GM19455 (cell line): ENCODE data around the gene SORCS3.

Source experiments
- ATAC-seq: cut with Tn5 transposase; IDR thresholded peaks from one replicate; pipeline ENCODE4 v1.9.1; 2021; ENCODE audit not compliant: unreplicated experiment

Gene SORCS3

GRCh38 chr10:105073999-105074398 lies 432.9 kb downstream of the SORCS3 start:
- ATAC-seq, result no peak

DNA sequence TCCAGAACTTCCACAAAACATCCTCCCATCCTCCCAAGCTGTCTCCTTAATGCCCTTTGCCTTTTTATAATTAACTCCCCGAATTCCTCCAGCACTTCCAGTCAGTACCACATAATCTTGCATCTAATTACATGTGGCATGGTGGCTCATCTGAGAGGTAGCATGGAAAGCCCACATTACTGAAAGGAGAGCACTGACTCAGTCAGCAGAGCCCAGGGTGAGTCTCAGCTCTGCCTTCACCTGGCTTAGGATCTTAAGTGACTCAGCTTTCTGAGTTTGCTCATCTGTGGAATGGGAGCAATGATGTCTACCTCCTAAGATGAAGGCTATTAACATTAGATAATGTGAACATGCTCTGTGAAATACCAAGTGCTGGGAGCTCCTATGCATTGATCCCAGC lies 433.9 kb downstream of the SORCS3 start:
- ATAC-seq, result no peak

- ATAC-seq, result no peak
Measured at GRCh38 chr10:105085980-105086379, 444.9 kb downstream of the SORCS3 start.

- ATAC-seq, result no peak
Measured at GRCh38 chr10:105094048-105094447, 453.0 kb downstream of the SORCS3 start.

DNA sequence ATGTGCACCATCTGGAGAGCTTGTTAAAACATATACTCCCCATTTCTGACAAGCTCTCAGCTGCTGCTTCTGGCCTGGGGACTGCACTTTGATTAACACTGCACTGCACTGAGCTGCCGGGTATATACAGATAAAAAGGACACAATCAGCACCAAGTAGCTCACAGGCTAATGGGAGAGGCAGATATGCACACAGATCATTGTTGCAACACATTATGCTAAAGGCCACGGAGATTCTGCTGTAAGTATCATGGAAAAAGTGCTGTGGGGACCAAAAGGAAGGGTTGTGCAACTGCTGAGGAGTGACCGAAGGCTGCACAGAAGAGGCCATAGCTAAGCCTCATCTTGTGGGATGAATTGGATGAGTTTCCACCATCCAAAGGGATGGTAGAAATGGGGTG lies 455.2 kb downstream of the SORCS3 start:
- ATAC-seq, result no peak

- ATAC-seq, result no peak
Measured at GRCh38 chr10:105102977-105103376, 461.9 kb downstream of the SORCS3 start.

DNA sequence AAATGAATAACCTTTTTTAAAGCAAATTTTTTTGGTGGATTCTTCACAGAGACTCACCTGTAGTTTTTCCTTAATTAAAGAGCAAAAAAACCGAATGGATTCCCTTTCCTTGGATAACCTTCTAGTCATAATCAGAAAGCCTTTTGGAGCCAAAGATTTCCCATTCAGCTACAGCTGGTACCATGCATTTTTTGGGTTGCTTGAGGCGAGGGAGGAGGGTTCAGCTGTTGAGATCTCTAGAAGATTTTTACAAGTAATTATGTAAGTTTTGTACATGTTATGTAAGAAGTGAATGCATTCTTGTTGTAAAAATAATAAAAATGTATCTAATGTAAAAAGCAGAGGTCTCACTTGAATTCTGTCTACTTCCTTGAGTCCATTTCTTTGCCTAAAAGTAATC lies 463.2 kb downstream of the SORCS3 start:
- ATAC-seq, result no peak

- ATAC-seq, result no peak
Measured at GRCh38 chr10:105109164-105109563, 468.1 kb downstream of the SORCS3 start.

- no peak for ATAC-seq
Measured at GRCh38 chr10:105112862-105113261, 471.8 kb downstream of the SORCS3 start.

GRCh38 chr10:105113666-105114065 lies 472.6 kb downstream of the SORCS3 start:
- ATAC-seq, result no peak

- no peak for ATAC-seq
Measured at GRCh38 chr10:105121743-105122142, 480.7 kb downstream of the SORCS3 start.

- no peak for ATAC-seq
Measured at GRCh38 chr10:105128111-105128510, 487.0 kb downstream of the SORCS3 start.

- no peak for ATAC-seq
Measured at GRCh38 chr10:105138358-105138757, 497.3 kb downstream of the SORCS3 start.

DNA sequence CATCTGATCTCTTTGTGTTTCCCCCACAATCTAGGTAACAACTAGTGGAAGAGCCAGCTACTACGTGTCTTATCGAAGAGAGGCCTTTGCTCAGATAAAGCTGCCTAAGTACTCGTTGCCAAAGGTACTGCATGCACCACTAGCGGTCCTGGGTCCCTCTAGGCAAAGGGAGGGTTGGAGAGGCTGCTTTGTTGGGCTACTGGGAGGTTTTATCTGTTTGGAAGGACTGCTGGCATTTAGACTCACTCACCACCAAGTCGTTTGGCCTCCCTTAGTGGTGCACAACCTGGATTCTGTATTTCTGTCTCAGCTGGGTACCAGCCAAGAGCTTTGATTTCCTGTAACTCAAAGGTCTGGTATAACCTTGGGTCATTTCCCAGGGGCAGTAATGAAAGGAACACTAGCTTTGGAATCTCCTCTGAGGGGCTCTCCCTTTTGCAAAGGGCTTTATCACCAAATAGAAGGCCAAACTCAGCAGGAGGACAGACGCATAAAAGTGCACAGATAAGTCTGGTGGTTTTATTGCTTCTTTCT lies 498.3 kb downstream of the SORCS3 start:
- no peak for ATAC-seq

- no peak for ATAC-seq
Measured at GRCh38 chr10:105140600-105140999, 499.5 kb downstream of the SORCS3 start.

DNA sequence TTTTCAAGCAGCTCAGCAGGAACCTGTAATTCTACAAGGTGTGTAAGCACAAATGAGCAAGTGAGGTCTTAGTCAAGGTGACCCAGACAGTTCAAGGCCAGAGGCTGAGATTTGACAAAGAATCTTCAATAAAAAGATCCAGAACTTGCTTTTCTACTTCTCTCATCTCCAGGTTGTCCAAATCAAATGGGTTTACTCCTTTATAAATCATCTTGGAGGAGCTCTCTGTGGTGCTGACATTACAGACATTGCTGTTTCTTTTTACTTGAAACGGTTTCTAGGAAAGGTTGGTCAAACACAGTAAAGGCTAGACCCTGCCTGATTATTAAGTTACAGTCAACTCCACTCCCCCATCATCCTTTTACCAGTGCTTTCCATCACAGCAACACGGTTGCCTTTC lies 504.6 kb downstream of the SORCS3 start:
- no peak for ATAC-seq

DNA sequence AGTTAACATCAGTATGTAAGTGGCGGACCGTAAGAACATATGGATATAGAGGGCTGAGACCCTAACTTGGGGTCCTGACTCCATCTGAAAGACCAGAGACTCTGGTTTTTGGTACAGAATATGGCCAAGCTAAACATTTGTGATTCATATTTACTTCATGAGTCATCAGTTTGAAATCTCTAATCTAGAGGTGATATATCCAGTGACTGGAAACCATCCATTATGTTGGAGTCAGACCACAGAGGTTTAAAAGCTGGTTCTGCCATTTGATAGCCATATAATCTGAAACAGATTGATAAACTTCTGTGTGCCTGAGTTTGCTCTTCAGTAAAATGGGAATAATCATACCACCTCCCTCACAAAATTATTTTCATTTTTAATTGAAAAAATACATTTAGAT lies 505.3 kb downstream of the SORCS3 start:
- ATAC-seq, result no peak

DNA sequence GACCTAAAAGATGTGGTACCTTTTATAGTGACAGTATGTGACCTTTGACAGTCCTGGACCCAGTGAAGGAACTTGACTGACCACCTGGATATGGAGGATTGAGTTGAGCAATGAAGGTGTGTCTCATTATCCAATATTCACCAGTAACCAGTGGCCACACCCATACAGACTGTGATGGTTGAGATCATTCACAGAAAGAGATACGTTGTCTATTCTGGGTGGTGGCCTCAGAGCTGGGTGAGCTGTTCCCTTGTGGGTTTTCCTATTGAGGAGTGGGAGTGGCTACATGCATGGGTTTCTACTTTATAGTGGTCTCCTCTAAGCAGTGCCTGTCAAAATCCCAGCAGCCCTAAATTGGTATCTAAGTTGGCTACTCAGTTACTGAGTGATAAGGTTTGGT lies 507.4 kb downstream of the SORCS3 start:
- no peak for ATAC-seq

DNA sequence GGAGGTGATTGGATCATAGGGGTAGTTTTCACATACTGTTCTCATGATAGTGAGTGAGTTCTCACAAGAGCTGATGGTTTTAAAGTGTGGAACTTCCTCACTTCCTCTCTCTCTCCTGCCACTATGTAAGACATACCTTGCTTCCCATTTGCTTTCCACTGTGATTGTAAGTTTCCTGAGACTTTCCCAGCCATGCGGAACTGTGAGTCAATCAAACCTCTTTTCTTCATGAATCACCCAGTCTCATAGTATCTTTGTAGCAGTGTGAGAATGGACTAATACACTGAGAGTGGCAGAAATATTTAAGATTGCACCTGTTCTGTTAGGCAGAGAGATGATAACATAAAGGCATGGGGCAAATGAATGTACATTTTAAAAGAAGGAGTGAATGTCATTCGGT lies 507.8 kb downstream of the SORCS3 start:
- no peak for ATAC-seq

- no peak for ATAC-seq
Measured at GRCh38 chr10:105149371-105149891, 508.3 kb downstream of the SORCS3 start.

GRCh38 chr10:105150259-105150880 lies 509.3 kb downstream of the SORCS3 start:
- no peak for ATAC-seq

DNA sequence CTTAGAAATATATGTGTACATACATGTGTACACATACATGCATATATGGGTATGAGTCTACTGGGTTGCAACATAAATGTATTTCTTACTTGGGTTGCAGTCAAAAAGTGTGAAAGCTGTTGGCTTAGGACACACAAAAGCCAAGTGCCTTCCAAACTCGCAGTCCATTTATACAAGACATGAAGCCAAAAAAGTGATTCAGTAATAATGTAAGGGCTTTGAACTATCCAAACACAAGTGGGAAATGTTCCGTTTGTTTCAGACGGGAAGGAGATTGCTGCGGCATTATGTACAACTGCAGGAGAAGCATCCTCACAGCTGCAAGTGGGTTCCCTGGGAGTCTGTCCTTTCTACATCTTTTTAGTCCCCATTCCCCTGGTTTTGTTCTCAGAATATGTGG lies 513.6 kb downstream of the SORCS3 start:
- ATAC-seq, result no peak

DNA sequence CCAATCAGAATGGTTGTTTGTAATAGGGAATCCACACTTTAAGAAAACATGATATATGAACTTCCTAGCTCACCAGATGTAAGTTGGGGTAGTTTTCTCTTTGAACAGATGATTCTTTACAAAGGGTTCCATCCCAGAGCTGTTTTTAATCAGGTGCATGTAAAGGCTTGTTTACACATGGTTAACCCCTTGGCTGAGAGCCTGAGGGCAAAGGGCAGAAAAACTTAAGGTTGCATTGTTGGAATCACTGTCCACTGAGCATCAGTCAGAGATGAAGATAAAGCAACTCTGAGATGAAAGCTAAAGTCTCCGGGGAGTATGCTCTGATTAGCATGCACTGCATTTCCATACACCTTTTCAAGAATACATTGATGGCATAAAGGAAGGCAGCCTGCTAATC lies 518.2 kb downstream of the SORCS3 start:
- ATAC-seq, result no peak
